HEK293 (cell line): ENCODE measurements around the gene EHD1.

ENCODE experiments used
- TRIM28 ChIP-seq: IDR thresholded peaks from 2 replicates; pipeline ENCODE4 v1.6.1; 2011; ENCODE audit warnings: low read length, control low read depth, borderline replicate concordance
- ZNF274 ChIP-seq, 2 experiments: fragments of 200-500 bp in 1 of 2; fragments of 450-650 bp in 1 of 2; sonication (Bioruptor generic) in 1 of 2; formaldehyde crosslinking in 1 of 2; IDR thresholded peaks; 2 replicates each; pipeline versions ENCODE4 v1.5.1 to v1.6.1; 2014 to 2016; ENCODE audit warnings: borderline replicate concordance in 1 of 2, inconsistent platforms in 1 of 2, low read length in 1 of 2, missing biosample characterization in 1 of 2, missing genetic modification characterization in 1 of 2
- ZNF292 ChIP-seq: fragments of 450-650 bp; formaldehyde crosslinking; IDR thresholded peaks from 2 replicates; pipeline ENCODE4 v1.5.1; 2016; ENCODE audit warnings: low read depth, missing biosample characterization, missing genetic modification characterization, borderline replicate concordance
- TF ChIP-seq, protein P1 (sequence below): fragments of 450-650 bp; formaldehyde crosslinking; IDR thresholded peaks from 2 replicates; pipeline ENCODE4 v1.5.1; 2016; ENCODE audit warnings: missing biosample characterization, missing genetic modification characterization

DNA sequence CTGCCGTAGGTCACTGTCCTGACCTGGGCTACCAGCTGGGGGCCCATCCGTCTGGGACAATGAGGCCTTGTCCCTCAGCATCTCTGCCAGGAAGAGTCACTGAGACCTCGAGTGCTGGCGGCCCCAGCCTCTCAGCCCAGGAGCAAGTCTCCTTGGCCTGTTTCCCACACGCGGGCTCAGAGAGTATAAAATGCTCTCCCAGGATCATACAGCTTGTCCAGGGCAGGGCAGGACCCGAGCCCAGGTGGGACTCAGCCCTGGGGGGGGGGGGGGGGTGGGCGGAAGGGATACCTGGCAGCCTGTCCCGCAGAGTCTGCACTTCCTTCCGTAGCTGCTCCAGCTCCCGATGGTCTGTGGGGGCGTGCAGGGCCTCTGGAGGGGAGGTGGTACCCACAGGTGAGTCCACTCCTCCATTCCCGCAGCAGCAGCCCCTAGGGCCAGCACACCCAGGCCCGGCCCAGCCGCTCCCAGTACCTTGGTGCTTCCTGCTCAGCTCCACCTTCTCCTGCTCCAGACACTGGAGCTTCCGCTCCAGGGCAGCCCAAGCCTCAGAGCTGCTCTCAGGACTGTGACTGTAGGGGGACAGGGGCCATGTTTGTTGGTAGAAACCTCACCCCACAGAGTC, 41.9 kb downstream of the EHD1 start:
- no peak for TF ChIP-seq ZNF292
- no peak for TF ChIP-seq TRIM28
- TF ChIP-seq, protein P1, sequence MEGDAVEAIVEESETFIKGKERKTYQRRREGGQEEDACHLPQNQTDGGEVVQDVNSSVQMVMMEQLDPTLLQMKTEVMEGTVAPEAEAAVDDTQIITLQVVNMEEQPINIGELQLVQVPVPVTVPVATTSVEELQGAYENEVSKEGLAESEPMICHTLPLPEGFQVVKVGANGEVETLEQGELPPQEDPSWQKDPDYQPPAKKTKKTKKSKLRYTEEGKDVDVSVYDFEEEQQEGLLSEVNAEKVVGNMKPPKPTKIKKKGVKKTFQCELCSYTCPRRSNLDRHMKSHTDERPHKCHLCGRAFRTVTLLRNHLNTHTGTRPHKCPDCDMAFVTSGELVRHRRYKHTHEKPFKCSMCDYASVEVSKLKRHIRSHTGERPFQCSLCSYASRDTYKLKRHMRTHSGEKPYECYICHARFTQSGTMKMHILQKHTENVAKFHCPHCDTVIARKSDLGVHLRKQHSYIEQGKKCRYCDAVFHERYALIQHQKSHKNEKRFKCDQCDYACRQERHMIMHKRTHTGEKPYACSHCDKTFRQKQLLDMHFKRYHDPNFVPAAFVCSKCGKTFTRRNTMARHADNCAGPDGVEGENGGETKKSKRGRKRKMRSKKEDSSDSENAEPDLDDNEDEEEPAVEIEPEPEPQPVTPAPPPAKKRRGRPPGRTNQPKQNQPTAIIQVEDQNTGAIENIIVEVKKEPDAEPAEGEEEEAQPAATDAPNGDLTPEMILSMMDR (tag by site-specific recombination), result no peak
- no peak for TF ChIP-seq ZNF274 (IDR thresholded peaks at IDR 0.05; ENCODE audit: low read length)
- no peak for TF ChIP-seq ZNF274 (tag by site-specific recombination; IDR thresholded peaks at IDR 0.05; ENCODE audit: borderline replicate concordance)
